Measurements from ENCODE around the gene RASSF3.

The RASSF3 gene

DNA sequence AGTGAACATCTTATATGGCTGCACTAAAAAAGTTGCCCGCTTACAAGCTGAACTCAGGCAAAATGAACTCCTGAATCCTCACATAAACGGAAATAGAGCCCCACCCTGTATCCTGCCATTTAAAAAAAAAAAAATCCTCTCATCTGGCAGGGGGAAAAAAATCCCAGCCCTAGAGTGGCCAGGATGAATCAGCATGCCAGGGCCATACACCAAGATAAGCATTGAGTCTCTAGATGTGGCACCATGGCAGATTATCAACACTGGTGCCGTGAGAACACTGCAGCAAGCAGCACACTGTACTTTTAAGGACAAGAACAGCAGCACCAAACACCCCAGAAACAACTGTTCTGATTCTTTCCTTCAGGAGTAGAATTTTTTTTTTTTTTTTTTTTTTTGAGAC lies 65.5 kb downstream of the RASSF3 start:
- H3K9ac ChIP-seq (ENCODE audit: low read length) = no peak overlapping the region
- no peaks in the 10 kb centered on the region for H3K9me2 ChIP-seq (ENCODE audit: low read depth, low read length)
- no peak overlapping the region for H3K27ac ChIP-seq (ENCODE audit: low read depth, low read length, poor library complexity, severe bottlenecking)
- TF ChIP-seq CTCF (IDR thresholded peaks at IDR 0.05; ENCODE audit: low read length) (no peak), EZH2 (IDR thresholded peaks at IDR 0.05; ENCODE audit: borderline replicate concordance, low read length) (no peak)
- no peak overlapping the region for H3K4me3 ChIP-seq (ENCODE audit: low read depth, low read length, poor library complexity, severe bottlenecking)
- no peaks in the 10 kb centered on the region for H3K79me2 ChIP-seq (ENCODE audit: insufficient read depth, low read length)
- H3F3A ChIP-seq (ENCODE audit: insufficient read depth, low read length) = no peaks in the 10 kb centered on the region
- no peaks in the 10 kb centered on the region for H4K20me1 ChIP-seq (ENCODE audit: insufficient read depth, low read length)
- no peak overlapping the region for H2AFZ ChIP-seq (ENCODE audit: low read length)
- no peaks in the 10 kb centered on the region for H3K27me3 ChIP-seq (ENCODE audit: insufficient read depth, low read length)
- H3K36me3 ChIP-seq (ENCODE audit: insufficient read depth, low read length) = no peaks in the 10 kb centered on the region
- peaks cover 47% of the 10 kb centered on the region for H3K4me1 ChIP-seq (ENCODE audit: insufficient read depth, low read length, severe bottlenecking)
- no peak overlapping the region for H3K4me2 ChIP-seq (ENCODE audit: low read length)
- no peaks in the 10 kb centered on the region for H3K9me3 ChIP-seq (ENCODE audit: low read length)

DNA sequence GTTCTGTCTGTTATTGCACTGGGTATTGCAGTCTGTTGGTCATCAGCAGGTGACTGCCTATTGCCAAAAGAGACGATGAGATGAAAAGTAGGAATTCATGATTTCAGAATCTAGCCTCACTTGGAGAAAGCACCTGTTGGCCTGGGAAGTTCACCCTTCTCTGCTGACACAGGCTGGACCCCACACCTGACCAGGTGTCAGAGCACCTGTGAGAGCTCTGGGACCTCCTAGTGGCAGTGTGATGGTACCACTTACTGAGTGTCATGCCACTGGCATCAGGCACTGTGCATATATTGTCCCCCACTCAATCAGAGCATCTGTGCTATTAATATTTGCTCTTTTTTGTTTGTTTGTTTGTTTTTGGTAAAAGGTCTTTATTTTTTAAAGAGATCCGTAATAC lies 68.0 kb downstream of the RASSF3 start:
- Histone ChIP-seq H3K9me3 (ENCODE audit: low read length) (no peaks in the 10 kb centered on the region), H3K79me2 (ENCODE audit: insufficient read depth, low read length) (no peaks in the 10 kb centered on the region), H3K4me1 (ENCODE audit: insufficient read depth, low read length, severe bottlenecking) (peaks cover 35% of the 10 kb centered on the region), H3K36me3 (ENCODE audit: insufficient read depth, low read length) (no peaks in the 10 kb centered on the region), H3K9me2 (ENCODE audit: low read depth, low read length) (no peaks in the 10 kb centered on the region), H3K4me2 (ENCODE audit: low read length) (no peak overlapping the region), H3K4me3 (ENCODE audit: low read depth, low read length, poor library complexity, severe bottlenecking) (no peak overlapping the region), H3K27me3 (ENCODE audit: insufficient read depth, low read length) (no peaks in the 10 kb centered on the region), H3K9ac (ENCODE audit: low read length) (no peak overlapping the region), H3F3A (ENCODE audit: insufficient read depth, low read length) (no peaks in the 10 kb centered on the region), H2AFZ (ENCODE audit: low read length) (no peak overlapping the region), H3K27ac (ENCODE audit: low read depth, low read length, poor library complexity, severe bottlenecking) (no peak overlapping the region), H4K20me1 (ENCODE audit: insufficient read depth, low read length) (no peaks in the 10 kb centered on the region)
- TF ChIP-seq EZH2 (IDR thresholded peaks at IDR 0.05; ENCODE audit: borderline replicate concordance, low read length) = no peak
- TF ChIP-seq CTCF (IDR thresholded peaks at IDR 0.05; ENCODE audit: low read length) = peak; percentile 51

DNA sequence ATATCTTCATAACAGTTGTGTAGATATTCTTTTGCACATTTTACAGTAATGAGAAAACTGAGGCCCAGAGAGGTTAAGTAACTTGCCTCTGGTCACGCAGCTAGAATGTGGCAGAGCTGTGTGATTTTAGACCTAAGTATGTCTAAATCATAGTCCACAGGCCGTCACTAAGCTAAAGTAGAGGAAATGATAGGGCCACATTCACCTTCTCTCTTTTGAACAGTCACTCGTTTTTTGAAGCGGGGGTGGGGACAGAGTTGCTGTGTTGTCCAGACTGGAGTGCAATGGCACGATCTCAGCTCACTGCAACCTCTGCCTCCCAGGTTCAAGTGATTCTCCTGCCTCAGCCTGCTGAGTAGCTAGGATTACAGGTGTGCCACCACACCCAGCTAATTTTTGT lies 68.5 kb downstream of the RASSF3 start:
- TF ChIP-seq EZH2 (IDR thresholded peaks at IDR 0.05; ENCODE audit: borderline replicate concordance, low read length) (no peak), CTCF (IDR thresholded peaks at IDR 0.05; ENCODE audit: low read length) (no peak)
- no peaks in the 10 kb centered on the region for H4K20me1 ChIP-seq (ENCODE audit: insufficient read depth, low read length)
- no peaks in the 10 kb centered on the region for H3K9me2 ChIP-seq (ENCODE audit: low read depth, low read length)
- H3K9ac ChIP-seq (ENCODE audit: low read length) = no peak overlapping the region
- H3K4me1 ChIP-seq (ENCODE audit: insufficient read depth, low read length, severe bottlenecking) = peaks cover 29% of the 10 kb centered on the region
- H3F3A ChIP-seq (ENCODE audit: insufficient read depth, low read length) = no peaks in the 10 kb centered on the region
- no peak overlapping the region for H3K4me2 ChIP-seq (ENCODE audit: low read length)
- H3K27me3 ChIP-seq (ENCODE audit: insufficient read depth, low read length) = no peaks in the 10 kb centered on the region
- no peaks in the 10 kb centered on the region for H3K9me3 ChIP-seq (ENCODE audit: low read length)
- H3K4me3 ChIP-seq (ENCODE audit: low read depth, low read length, poor library complexity, severe bottlenecking) = no peak overlapping the region
- H3K27ac ChIP-seq (ENCODE audit: low read depth, low read length, poor library complexity, severe bottlenecking) = no peak overlapping the region
- no peaks in the 10 kb centered on the region for H3K36me3 ChIP-seq (ENCODE audit: insufficient read depth, low read length)
- H2AFZ ChIP-seq (ENCODE audit: low read length) = no peak overlapping the region
- H3K79me2 ChIP-seq (ENCODE audit: insufficient read depth, low read length) = no peaks in the 10 kb centered on the region
